HL-60 (cell line): Measurements from ENCODE around the gene TBCCD1.

Source experiments
- DNase-seq, 2 experiments: peaks; one replicate each; pipeline ENCODE4 v3.0.0-alpha.2; 2010 to 2020; ENCODE audit warnings: low read depth in 1 of 2, low spot score in 1 of 2
- H3K27ac ChIP-seq: fragments of 250-450 bp; sonication (Bioruptor Pico); replicated peaks from 2 replicates; pipeline ENCODE4 v1.5.1; 2020; ENCODE audit warnings: mild to moderate bottlenecking, moderate library complexity
- H3K27me3 ChIP-seq: fragments of 250-450 bp; sonication (Bioruptor Pico); 2 replicates; pipeline ENCODE4 v1.5.1; 2021; ENCODE audit warnings: mild to moderate bottlenecking, moderate library complexity; ENCODE audit not compliant: insufficient read depth, poor library complexity, severe bottlenecking
- H3K4me3 ChIP-seq: replicated peaks from 2 replicates; pipeline ENCODE4 v1.5.1; 2011; ENCODE audit warnings: mild to moderate bottlenecking, control low read depth, low read length; ENCODE audit not compliant: insufficient read depth
- CTCF ChIP-seq: IDR thresholded peaks from one replicate; pipeline ENCODE4 v1.5.1; 2011; ENCODE audit warnings: low read length, control low read depth, inconsistent platforms; ENCODE audit not compliant: insufficient read depth
- GABPA ChIP-seq: IDR thresholded peaks from 2 replicates; pipeline ENCODE4 v1.6.1; 2012; ENCODE audit warnings: low read depth
- POLR2AphosphoS5 ChIP-seq: IDR thresholded peaks from 2 replicates; pipeline ENCODE4 v1.6.1; 2012; ENCODE audit warnings: low read depth
- SPI1 ChIP-seq: IDR thresholded peaks from 2 replicates; pipeline ENCODE4 v1.6.1; 2012; ENCODE audit warnings: low read depth, mild to moderate bottlenecking, borderline replicate concordance
- TF ChIP-seq, protein P1 (sequence below): IDR thresholded peaks from 2 replicates; pipeline ENCODE4 v1.6.1; 2012; ENCODE audit warnings: low read depth; ENCODE audit not compliant: insufficient replicate concordance

The TBCCD1 gene

GRCh38 chr3:186497608-186498007 is 69.5 kb downstream of the TBCCD1 start:
- H3K27me3 ChIP-seq, result no peaks in the 10 kb centered on the region
- TF ChIP-seq, protein P1, sequence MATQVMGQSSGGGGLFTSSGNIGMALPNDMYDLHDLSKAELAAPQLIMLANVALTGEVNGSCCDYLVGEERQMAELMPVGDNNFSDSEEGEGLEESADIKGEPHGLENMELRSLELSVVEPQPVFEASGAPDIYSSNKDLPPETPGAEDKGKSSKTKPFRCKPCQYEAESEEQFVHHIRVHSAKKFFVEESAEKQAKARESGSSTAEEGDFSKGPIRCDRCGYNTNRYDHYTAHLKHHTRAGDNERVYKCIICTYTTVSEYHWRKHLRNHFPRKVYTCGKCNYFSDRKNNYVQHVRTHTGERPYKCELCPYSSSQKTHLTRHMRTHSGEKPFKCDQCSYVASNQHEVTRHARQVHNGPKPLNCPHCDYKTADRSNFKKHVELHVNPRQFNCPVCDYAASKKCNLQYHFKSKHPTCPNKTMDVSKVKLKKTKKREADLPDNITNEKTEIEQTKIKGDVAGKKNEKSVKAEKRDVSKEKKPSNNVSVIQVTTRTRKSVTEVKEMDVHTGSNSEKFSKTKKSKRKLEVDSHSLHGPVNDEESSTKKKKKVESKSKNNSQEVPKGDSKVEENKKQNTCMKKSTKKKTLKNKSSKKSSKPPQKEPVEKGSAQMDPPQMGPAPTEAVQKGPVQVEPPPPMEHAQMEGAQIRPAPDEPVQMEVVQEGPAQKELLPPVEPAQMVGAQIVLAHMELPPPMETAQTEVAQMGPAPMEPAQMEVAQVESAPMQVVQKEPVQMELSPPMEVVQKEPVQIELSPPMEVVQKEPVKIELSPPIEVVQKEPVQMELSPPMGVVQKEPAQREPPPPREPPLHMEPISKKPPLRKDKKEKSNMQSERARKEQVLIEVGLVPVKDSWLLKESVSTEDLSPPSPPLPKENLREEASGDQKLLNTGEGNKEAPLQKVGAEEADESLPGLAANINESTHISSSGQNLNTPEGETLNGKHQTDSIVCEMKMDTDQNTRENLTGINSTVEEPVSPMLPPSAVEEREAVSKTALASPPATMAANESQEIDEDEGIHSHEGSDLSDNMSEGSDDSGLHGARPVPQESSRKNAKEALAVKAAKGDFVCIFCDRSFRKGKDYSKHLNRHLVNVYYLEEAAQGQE, result no peak
- TF ChIP-seq GABPA, result no peak
- TF ChIP-seq CTCF, result no peak
- no peak for TF ChIP-seq SPI1
- TF ChIP-seq POLR2AphosphoS5, result no peak
- H3K27ac ChIP-seq, result no peak overlapping the region
- H3K4me3 ChIP-seq, result no peak overlapping the region
- DNase-seq, result no peak

- no peak for TF ChIP-seq POLR2AphosphoS5
- TF ChIP-seq, protein P1, result no peak
- no peak for TF ChIP-seq SPI1
- H3K27ac ChIP-seq, result no peak overlapping the region
- H3K27me3 ChIP-seq, result no peaks in the 10 kb centered on the region
- DNase-seq, result no peak
- no peak overlapping the region for H3K4me3 ChIP-seq
Measured at GRCh38 chr3:186496635-186497034, 70.5 kb downstream of the TBCCD1 start.
